Coronary artery (tissue), 2 donors: ENCODE measurements around the gene DOCK1.

Experiments
- DNase-seq: peaks from one replicate; pipeline ENCODE4 v3.0.0-alpha.2; 2017; ENCODE audit warnings: low spot score
- H3K27ac ChIP-seq, 2 donors: fragments of 200-600 bp; sonication (generic); one replicate each; pipeline ENCODE4 v1.5.1; 2016 to 2019
- H3K4me3 ChIP-seq: fragments of 200-600 bp; sonication (generic); 2 replicates; pipeline ENCODE4 v1.5.1; 2016; ENCODE audit warnings: mild to moderate bottlenecking, moderate library complexity
- TF ChIP-seq, protein P1 (sequence below): fragments of 200-600 bp; sonication (generic); IDR thresholded peaks from one replicate; pipeline ENCODE4 v1.5.1; 2019; ENCODE audit warnings: antibody characterized with exemption

The DOCK1 gene

DNA sequence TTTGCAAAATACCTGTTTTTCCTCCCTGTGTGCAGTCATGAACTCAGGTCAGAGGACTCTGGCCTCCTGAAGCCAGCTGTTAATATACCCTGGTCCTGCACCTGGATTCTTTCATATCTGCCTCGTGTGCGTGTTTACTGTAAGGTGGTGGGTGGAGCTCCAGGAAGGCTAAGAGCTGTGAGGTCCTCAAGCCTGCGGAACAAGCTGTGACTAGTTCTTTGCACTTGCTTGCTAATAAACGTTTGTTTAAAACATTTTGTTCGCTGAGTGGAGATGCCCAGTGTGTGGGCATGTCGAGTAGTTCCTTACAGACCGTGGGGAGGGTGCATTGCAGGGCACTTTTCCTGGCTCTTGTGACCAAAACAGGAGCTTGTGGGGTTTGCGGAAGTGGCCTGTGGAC, 139.0 kb downstream of the DOCK1 start:
- no peak overlapping the region for H3K4me3 ChIP-seq
- TF ChIP-seq, protein P1, sequence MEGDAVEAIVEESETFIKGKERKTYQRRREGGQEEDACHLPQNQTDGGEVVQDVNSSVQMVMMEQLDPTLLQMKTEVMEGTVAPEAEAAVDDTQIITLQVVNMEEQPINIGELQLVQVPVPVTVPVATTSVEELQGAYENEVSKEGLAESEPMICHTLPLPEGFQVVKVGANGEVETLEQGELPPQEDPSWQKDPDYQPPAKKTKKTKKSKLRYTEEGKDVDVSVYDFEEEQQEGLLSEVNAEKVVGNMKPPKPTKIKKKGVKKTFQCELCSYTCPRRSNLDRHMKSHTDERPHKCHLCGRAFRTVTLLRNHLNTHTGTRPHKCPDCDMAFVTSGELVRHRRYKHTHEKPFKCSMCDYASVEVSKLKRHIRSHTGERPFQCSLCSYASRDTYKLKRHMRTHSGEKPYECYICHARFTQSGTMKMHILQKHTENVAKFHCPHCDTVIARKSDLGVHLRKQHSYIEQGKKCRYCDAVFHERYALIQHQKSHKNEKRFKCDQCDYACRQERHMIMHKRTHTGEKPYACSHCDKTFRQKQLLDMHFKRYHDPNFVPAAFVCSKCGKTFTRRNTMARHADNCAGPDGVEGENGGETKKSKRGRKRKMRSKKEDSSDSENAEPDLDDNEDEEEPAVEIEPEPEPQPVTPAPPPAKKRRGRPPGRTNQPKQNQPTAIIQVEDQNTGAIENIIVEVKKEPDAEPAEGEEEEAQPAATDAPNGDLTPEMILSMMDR, result no peak
- no peak overlapping the region for H3K27ac ChIP-seq
- no peak for DNase-seq

DNA sequence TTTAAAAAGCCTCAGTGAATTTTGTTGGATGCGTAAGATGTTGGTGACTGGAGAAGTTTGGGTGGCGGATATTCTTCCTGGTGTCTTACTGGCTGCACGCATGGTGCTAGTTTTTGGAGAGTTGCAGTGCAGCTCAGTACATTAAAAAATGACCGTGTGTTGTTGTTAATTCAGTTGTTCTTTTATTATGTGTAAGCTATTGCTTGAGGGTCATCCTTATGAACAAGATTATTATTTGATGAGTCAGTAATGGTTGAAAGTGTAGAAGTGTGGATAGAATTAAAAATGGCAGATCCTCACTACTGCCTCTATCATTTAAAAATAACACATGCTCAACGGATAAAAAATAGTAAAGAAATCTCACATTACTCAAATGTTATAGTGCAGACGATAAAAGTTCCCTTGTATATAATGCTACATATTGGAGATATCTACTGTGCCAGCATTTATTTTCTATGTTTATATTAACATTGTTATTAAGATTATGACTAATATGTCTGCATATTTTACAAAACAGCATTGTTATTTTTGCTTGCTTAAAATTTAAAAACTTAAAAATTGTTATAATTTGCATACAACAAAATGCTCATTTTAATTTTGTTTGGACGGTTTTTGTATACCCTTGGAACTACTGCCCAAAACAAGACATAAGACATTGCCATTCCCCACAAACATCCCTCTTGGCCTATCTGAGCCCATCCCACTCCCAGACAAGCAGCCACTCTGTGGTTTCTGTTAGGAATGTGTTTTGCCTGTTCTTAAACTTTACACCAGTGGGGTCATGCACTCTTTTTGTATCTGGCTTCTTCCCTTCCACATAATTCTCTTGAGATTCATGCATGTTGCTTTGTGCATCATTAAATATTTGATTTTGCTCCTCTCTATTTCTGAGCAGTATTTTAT, 142.0 kb downstream of the DOCK1 start:
- no peak overlapping the region for H3K4me3 ChIP-seq
- TF ChIP-seq, protein P1, result no peak

DNA sequence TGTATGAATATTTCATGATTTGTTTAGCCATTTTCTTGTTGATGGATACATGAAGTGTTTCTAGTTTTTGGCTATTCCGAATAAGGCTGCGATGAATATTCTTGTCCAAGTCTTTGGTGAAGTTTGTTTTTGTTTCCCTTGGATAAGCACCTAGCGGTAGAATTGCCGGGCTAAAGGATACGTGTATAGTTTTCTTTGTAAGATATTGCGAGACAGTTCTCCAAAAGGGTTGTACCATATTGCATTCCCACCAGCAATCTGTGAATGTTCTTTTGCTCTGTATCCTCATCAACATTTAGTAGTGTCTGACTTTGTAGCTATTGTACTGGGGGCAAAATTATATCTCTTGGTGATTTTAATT, 142.6 kb downstream of the DOCK1 start:
- no peak for DNase-seq
- TF ChIP-seq, protein P1, result no peak
- H3K27ac ChIP-seq, result no peak overlapping the region
- H3K4me3 ChIP-seq, result no peak overlapping the region

More for the DNA sequence above, 142.0 kb downstream of the DOCK1 start:
- DNase-seq, result no peak
- no peak overlapping the region for H3K27ac ChIP-seq

DNA sequence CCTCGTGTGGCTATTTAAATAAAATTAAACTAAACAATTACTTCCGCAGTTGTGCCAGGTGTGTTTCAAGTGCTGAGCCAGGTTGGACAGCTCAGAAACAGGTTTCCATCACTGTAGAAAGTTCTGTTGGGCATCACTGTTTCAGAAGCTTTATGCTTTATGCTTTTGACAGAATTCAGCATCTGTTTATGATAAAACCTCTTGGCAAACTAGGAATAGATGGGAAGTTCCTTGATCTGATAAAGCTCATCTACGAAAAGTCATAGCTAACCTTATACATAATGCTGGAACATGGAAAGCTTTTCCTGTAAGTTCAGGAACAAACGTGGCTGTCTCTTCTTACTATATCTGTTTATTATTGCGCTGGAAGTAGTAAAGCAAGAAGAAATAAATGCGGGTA, 143.4 kb downstream of the DOCK1 start:
- DNase-seq, result no peak
- TF ChIP-seq, protein P1, result no peak
- Histone ChIP-seq H3K27ac (no peak overlapping the region), H3K4me3 (no peak overlapping the region)

DNA sequence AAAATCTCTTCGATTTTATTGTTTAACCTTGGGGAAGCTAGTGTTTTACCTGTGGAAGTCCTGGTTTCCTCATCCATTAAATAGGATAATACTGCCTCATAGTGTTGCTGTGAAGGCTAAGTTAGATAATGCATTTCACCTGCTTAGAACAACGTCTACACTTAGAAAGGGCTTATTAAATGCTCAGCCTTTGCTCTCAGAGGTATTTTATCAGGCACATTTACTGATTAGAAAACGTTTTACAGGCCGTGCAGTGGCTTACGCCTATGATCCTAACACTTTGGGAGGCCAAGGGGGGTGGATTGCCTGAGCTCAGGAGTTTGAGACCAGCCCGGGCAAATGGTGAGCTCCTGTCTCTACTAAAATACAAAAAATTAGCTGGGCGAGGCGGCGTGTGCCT, 146.8 kb downstream of the DOCK1 start:
- DNase-seq, result no peak

DNA sequence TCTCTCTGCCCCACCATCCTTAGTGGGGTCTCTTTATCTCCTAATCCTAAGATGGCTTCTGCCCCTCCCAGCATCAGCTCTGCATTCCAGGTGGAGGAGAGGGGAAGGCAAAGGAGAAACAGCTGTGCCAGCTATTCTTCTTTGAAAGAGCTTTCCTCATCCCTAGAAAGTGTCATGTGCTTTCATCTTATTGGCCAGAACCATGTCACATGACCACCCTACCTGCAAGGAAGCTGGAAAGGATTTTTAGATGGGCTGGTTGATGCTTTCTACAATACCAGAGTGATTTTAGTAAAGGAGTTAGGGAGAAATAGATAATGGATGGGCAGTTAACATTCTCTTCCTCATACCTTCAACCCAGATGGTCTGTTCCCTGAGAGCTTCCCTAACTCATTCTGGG, 150.0 kb downstream of the DOCK1 start:
- no peak overlapping the region for H3K4me3 ChIP-seq
- TF ChIP-seq, protein P1, result no peak
- H3K27ac ChIP-seq, result no peak overlapping the region
- no peak for DNase-seq

More for the DNA sequence above, 146.8 kb downstream of the DOCK1 start:
- no peak overlapping the region for H3K27ac ChIP-seq
- TF ChIP-seq, protein P1, result no peak
- no peak overlapping the region for H3K4me3 ChIP-seq

DNA sequence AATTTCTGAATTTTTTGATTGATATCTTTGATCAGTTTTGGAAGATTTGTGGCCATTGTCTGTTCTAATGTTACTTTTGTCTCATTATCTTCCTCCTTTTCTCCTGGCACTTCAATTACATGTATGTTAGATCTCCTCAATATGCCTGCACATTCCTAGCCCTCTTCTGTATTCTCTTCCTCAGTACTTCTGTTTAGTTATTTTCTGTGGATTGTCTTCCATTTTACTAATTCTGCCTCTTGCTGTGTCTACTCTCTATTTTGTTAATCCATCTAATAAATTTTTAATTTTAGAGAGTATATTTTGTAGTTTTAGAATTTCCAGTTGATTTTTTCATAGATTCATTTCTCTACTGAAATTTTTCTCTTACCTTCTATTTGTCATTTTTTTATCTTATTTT, 154.1 kb downstream of the DOCK1 start:
- Histone ChIP-seq H3K27ac (no peak overlapping the region), H3K4me3 (no peak overlapping the region)
- TF ChIP-seq, protein P1, result no peak
- no peak for DNase-seq
